ENCODE data around the gene NAP1L5.

NAP1L5 gene

DNA sequence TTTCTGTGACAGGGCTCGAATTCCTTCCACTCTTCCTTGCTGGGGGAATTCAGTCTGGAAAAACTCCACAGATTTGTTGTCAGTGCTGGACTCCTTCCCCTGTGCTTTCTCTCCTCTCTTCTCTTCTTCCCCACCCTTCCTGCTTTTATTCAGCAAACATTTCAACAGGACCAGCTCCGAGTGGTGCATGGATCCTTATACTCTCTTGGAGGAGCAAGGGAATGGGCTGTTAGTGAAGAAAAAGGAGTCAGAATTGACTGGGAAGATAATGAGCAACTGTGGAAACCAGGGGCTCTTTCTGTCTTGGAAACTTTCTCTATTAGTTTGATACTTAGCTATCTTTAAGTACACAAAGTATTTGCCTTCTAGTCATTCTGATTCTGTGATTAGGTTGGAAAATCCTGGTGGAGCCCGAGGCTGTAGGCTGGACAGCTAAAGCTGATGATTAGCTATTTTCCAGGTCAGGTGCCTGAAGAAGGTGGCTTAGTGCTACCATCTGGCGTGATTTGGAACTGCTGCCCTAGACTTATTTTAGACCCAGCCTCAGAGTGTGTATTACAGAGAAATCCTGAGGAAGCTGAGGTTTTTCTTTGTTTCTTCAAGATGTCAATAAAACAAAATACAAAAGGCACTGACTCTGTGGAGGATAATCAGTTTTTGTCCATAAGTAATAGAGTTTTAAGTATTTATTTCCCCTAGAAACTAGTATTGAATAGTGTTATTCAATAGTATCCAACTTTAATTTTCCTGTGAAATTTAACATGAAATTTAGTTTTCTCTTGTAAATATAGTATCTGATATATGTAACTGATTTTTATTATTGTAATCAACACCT, 38.4 kb downstream of the NAP1L5 start:
- DNase-seq = peak; percentile 18

GRCh38 chr4:88655226-88655625, 42.4 kb downstream of the NAP1L5 start:
- DNase-seq = no peak

DNA sequence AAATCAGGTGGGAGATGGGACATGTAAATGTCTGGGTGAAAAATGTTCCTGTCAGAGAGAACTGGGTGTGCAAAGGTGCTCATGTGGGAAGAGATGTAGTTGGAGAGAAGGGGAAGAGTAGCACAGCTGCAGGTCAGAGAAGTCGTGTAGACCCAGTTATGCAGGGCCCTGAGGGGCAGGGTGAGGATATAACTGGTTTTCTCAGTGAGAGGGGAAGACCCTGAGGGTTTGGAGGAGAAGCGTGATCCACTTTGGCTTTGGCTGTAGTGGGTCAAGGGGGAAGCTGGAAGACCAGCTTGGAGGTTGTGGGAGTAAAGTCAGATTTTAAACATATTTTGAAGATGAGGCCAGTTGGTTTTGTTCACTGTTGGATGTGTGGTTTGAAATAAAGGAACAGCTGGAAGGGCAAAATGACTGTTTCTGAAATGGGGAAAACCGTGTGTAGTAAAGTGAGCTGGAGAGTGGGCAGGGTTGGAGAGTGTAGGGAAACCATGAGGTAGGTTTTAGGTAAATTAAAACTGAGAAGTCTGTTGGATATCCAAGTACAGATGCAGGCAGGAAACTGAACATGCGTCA, 44.2 kb downstream of the NAP1L5 start:
- DNase-seq = no peak

DNA sequence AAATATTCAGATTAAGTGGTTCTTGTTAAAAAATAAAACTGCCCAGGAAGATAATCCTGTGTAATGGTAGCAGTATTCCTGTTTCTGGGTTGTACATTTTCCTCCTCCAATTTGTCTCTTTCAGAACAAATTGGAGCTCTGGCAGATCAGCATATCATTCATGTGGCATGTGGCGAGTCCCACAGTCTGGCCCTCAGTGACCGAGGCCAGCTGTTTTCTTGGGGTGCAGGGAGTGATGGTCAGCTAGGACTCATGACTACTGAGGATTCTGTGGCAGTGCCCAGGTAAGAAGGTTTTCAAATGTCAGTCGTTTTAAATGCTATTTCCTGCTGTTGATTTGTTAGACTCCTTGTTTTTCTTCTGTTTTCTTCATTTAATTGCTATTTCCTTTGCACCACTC, 47.9 kb downstream of the NAP1L5 start:
- no peak for DNase-seq

DNA sequence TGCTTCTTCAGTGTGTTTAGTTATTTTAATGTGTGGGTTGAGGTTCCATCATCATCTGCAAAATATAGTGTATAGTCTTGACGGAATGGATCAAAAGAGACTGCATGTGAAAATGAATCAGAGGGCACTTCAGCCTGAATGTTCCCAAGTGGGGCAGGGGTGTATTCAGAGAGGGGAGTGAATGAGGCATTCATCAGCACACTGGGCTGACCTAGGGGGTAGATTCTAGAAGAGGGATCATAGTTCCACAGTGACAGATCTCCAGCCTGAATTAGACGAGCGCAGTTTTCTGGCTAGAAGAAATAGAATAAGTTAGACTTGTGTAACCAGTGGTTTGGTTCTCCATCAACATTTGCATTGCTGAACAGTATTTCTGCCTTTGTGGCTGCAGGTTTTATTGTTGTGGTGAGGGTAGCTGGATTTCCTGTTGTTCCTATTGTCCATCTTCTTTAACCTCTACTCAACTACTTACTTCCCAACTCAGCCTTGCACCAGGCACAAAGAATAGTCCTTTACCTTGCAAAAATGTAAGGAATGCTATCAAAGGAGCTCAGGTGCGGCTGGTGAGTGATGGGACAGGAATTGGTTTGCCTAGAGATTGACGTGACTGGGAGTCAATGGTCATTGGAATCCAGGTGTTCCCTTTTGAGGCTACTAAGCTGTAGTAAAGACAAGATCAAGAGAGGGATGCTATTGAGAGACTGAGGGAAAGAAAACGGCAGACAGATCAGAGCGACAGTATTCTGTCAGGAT, 50.9 kb downstream of the NAP1L5 start:
- no peak for DNase-seq

GRCh38 chr4:88645994-88646393, 51.6 kb downstream of the NAP1L5 start:
- DNase-seq = no peak

Measured in activated CD8-positive, alpha-beta memory T cell treated with anti-CD3 and anti-CD28 coated beads, Interleukin-2, amount 50 U/mL, for 4 hours (primary cell).